Stimulated activated CD4-positive, alpha-beta T cell treated with anti-CD3 and anti-CD28 coated beads, Interleukin-12 subunit alpha, Interleukin-12 subunit beta, amount 100 ng/mL, for 48 hours (primary cell): ENCODE data around the gene CACNA1S.

Experiments
- DNase-seq, 3 donors: peaks; one replicate each; pipeline ENCODE4 v3.0.0-alpha.2; 2020; ENCODE audit warnings: low read depth in 2 of 3, low spot score in 1 of 3

CACNA1S gene

GRCh38 chr1:201014816-201015200, 97.4 kb downstream of the CACNA1S start:
- no peak for DNase-seq

- DNase-seq = no peak
Observed at GRCh38 chr1:201013991-201014815, 98.0 kb downstream of the CACNA1S start.

- DNase-seq = no peak
Observed at GRCh38 chr1:201013031-201013485, 99.2 kb downstream of the CACNA1S start.

- DNase-seq = no peak
Observed at GRCh38 chr1:201011616-201012015, 100.6 kb downstream of the CACNA1S start.

GRCh38 chr1:201009962-201010645, 102.1 kb downstream of the CACNA1S start:
- DNase-seq = no peak

- DNase-seq = no peak
Observed at GRCh38 chr1:201008666-201009360, 103.4 kb downstream of the CACNA1S start.

- DNase-seq = no peak
Observed at GRCh38 chr1:201007481-201007880, 104.7 kb downstream of the CACNA1S start.

GRCh38 chr1:201006450-201006849, 105.8 kb downstream of the CACNA1S start:
- DNase-seq = no peak

- DNase-seq = no peak
Observed at GRCh38 chr1:201004732-201005131, 107.5 kb downstream of the CACNA1S start.

GRCh38 chr1:201004154-201004553, 108.1 kb downstream of the CACNA1S start:
- no peak for DNase-seq

GRCh38 chr1:201002510-201002909, 109.7 kb downstream of the CACNA1S start:
- DNase-seq = no peak

- DNase-seq = no peak
Observed at GRCh38 chr1:201001962-201002361, 110.3 kb downstream of the CACNA1S start.

- DNase-seq = no peak
Observed at GRCh38 chr1:201000391-201000790, 111.8 kb downstream of the CACNA1S start.

GRCh38 chr1:200999667-201000066, 112.6 kb downstream of the CACNA1S start:
- no peak for DNase-seq

GRCh38 chr1:200998323-200998722, 113.9 kb downstream of the CACNA1S start:
- no peak for DNase-seq

- DNase-seq = no peak
Observed at GRCh38 chr1:200992382-200993048, 119.7 kb downstream of the CACNA1S start.

GRCh38 chr1:200991097-200991614, 121.1 kb downstream of the CACNA1S start:
- no peak for DNase-seq

GRCh38 chr1:200990114-200990513, 122.1 kb downstream of the CACNA1S start:
- DNase-seq = no peak
